IMR-90 (cell line): ENCODE data around the gene TOMM40L. TPM values are rescaled to one million over a fixed set of nuclear protein-coding genes. Genes with fewer than 3 reads are reported as not detected.

Experiments
- ATAC-seq: fragments of 200-7000 bp; cut with Tn5 transposase; 2 replicates; pipeline ENCODE4 v1.9.1; 2020; ENCODE audit warnings: low read depth, mild to moderate bottlenecking, moderate library complexity
- BruUV-seq: library from RNA; stranded (reverse); fragments of 400-500 nt; replicated peaks from 2 replicates; lab custom pipeline; 2021; lab: Mats Ljungman, UMichigan
- CTCF ChIA-PET: fragments of 300-600 bp; formaldehyde crosslinking; extraction: SDS; loops from one replicate; lab custom pipeline; 2021; ENCODE audit warnings: antibody characterized with exemption; lab: Yijun Ruan, JAX
- POLR2A ChIA-PET: fragments of 300-600 bp; sonication (Branson Sonifier 250); formaldehyde crosslinking; loops from one replicate; lab custom pipeline; 2022; ENCODE audit warnings: antibody characterized with exemption; ENCODE audit not compliant: unreplicated experiment; lab: Charles Lee
- DNase-seq: peaks from one replicate; pipeline ENCODE4 v3.0.0; 2013
- H2AFZ ChIP-seq: replicated peaks from 2 replicates; pipeline ENCODE3; 2013; ENCODE audit warnings: low read length, mild to moderate bottlenecking; ENCODE audit not compliant: poor library complexity
- H2AK5ac ChIP-seq: 2 replicates; pipeline ENCODE4 v1.6.1; 2013; ENCODE audit warnings: low read depth, low read length, inconsistent platforms
- H2AK9ac ChIP-seq: replicated peaks from 2 replicates; pipeline ENCODE3; 2013; ENCODE audit warnings: mild to moderate bottlenecking, low read depth, low read length, moderate library complexity; ENCODE audit not compliant: poor library complexity
- H2BK120ac ChIP-seq: 2 replicates; pipeline ENCODE4 v1.6.1; 2013; ENCODE audit warnings: low read depth, low read length, inconsistent platforms
- H2BK15ac ChIP-seq: 3 replicates; pipeline ENCODE4 v1.6.1; 2013; ENCODE audit warnings: low read depth, low read length, inconsistent platforms
- H2BK20ac ChIP-seq: 2 replicates; pipeline ENCODE4 v1.6.1; 2013; ENCODE audit warnings: low read depth, mild to moderate bottlenecking, inconsistent platforms, low read length, moderate library complexity
- H2BK5ac ChIP-seq: 2 replicates; pipeline ENCODE4 v1.6.1; 2013; ENCODE audit warnings: mild to moderate bottlenecking, low read depth, low read length, inconsistent platforms; ENCODE audit not compliant: poor library complexity, severe bottlenecking
- H3K14ac ChIP-seq: replicated peaks from 2 replicates; pipeline ENCODE4 v1.6.1; 2013; ENCODE audit warnings: low read depth, low read length, inconsistent platforms
- H3K18ac ChIP-seq: 2 replicates; pipeline ENCODE4 v1.6.1; 2013; ENCODE audit warnings: low read depth, low read length, control low read depth
- H3K23ac ChIP-seq: 2 replicates; pipeline ENCODE4 v1.6.1; 2013; ENCODE audit warnings: low read depth, low read length, inconsistent platforms
- H3K27ac ChIP-seq: 2 replicates; pipeline ENCODE4 v1.5.1; 2013; ENCODE audit warnings: mild to moderate bottlenecking, control low read depth, low read length; ENCODE audit not compliant: insufficient read depth
- H3K27me3 ChIP-seq: 2 replicates; pipeline ENCODE4 v1.6.1; 2013; ENCODE audit warnings: low read length; ENCODE audit not compliant: control insufficient read depth, insufficient read depth
- H3K36me3 ChIP-seq: 2 replicates; pipeline ENCODE4 v1.6.1; 2013; ENCODE audit warnings: low read length, mixed read lengths; ENCODE audit not compliant: control insufficient read depth, insufficient read depth
- H3K4ac ChIP-seq: 2 replicates; pipeline ENCODE4 v1.6.1; 2013; ENCODE audit warnings: low read depth, low read length, inconsistent platforms
- H3K4me1 ChIP-seq: 2 replicates; pipeline ENCODE4 v1.6.1; 2013; ENCODE audit warnings: low read length, mixed read lengths; ENCODE audit not compliant: control insufficient read depth, insufficient read depth
- H3K4me2 ChIP-seq: 2 replicates; pipeline ENCODE4 v1.6.1; 2013; ENCODE audit warnings: low read depth, mild to moderate bottlenecking, control low read depth, low read length, moderate library complexity
- H3K4me3 ChIP-seq: 2 replicates; pipeline ENCODE4 v1.5.1; 2013; ENCODE audit warnings: low read depth, mild to moderate bottlenecking, control low read depth, low read length, moderate library complexity; ENCODE audit not compliant: insufficient read depth
- H3K56ac ChIP-seq: 2 replicates; pipeline ENCODE4 v1.6.1; 2013; ENCODE audit warnings: low read length, inconsistent platforms; ENCODE audit not compliant: insufficient read depth; ENCODE audit errors: extremely low read depth
- H3K79me1 ChIP-seq, 2 experiments: 2 replicates each; pipeline ENCODE4 v1.6.1; 2013; ENCODE audit warnings: low read length in 2 of 2, inconsistent platforms in 1 of 2, low read depth in 1 of 2
- H3K9ac ChIP-seq: 2 replicates; pipeline ENCODE4 v1.6.1; 2013; ENCODE audit warnings: low read depth, low read length, control low read depth
- H3K9me1 ChIP-seq: 2 replicates; pipeline ENCODE4 v1.6.1; 2013; ENCODE audit warnings: low read length, inconsistent platforms; ENCODE audit not compliant: insufficient read depth
- H3K9me3 ChIP-seq: 2 replicates; pipeline ENCODE4 v1.6.1; 2013; ENCODE audit warnings: low read length; ENCODE audit not compliant: control insufficient read depth, insufficient read depth
- H4K20me1 ChIP-seq: 2 replicates; pipeline ENCODE4 v1.6.1; 2013; ENCODE audit warnings: low read length, inconsistent platforms; ENCODE audit not compliant: insufficient read depth
- H4K5ac ChIP-seq: 2 replicates; pipeline ENCODE4 v1.6.1; 2013; ENCODE audit warnings: mild to moderate bottlenecking, low read depth, low read length, control low read depth
- H4K8ac ChIP-seq, 2 experiments: 2 replicates each; pipeline ENCODE4 v1.6.1; 2013; ENCODE audit warnings: low read depth in 2 of 2, low read length in 2 of 2, control low read depth in 1 of 2, inconsistent platforms in 1 of 2
- H4K91ac ChIP-seq: 2 replicates; pipeline ENCODE4 v1.6.1; 2013; ENCODE audit warnings: low read depth, low read length, inconsistent platforms; ENCODE audit not compliant: insufficient read depth
- CHD1 ChIP-seq: IDR thresholded peaks from 2 replicates; pipeline ENCODE4 v1.6.1; 2012; ENCODE audit warnings: low read depth, low read length, improper control_type of control experiment
- CTCF ChIP-seq: conservative IDR thresholded peaks from 2 replicates; pipeline ENCODE4 v1.5.1; 2012; ENCODE audit warnings: mild to moderate bottlenecking, low read depth, low read length, improper control_type of control experiment
- MAFK ChIP-seq: IDR thresholded peaks from 2 replicates; pipeline ENCODE4 v1.6.1; 2012; ENCODE audit warnings: low read depth, low read length, improper control_type of control experiment
- MAZ ChIP-seq: IDR thresholded peaks from 2 replicates; pipeline ENCODE4 v1.6.1; 2012; ENCODE audit warnings: low read depth, mild to moderate bottlenecking, low read length, improper control_type of control experiment, moderate library complexity, borderline replicate concordance
- RAD21 ChIP-seq: IDR thresholded peaks from 2 replicates; pipeline ENCODE4 v1.6.1; 2012; ENCODE audit warnings: low read length, improper control_type of control experiment
- RCOR1 ChIP-seq: IDR thresholded peaks from 2 replicates; pipeline ENCODE4 v1.6.1; 2012; ENCODE audit warnings: mild to moderate bottlenecking, low read length, improper control_type of control experiment; ENCODE audit not compliant: insufficient replicate concordance
- WGBS, 2 experiments: methylation state at CpG; one replicate each; pipeline versions ENCODE4 v1.1.5 to v1.1.7; 2013; ENCODE audit warnings: missing lambda C conversion rate in 2 of 2; ENCODE audit not compliant: insufficient read length in 1 of 2; ENCODE audit errors: extremely low coverage in 2 of 2; 5-methylcytosine and 5-hydroxymethylcytosine counted together
- dilution Hi-C: fragments of 300-500 bp; cut with HindIII; formaldehyde crosslinking; loops from one replicate; pipeline ENCODE4 v1.14.3; 2018; ENCODE audit warnings: low sequenced_read_pairs; ENCODE audit not compliant: unreplicated experiment
- in situ Hi-C: fragments of 300-500 bp; cut with MboI; formaldehyde crosslinking; loops from 3 replicates; pipeline ENCODE4 v1.14.3; 2019; ENCODE audit warnings: low sequenced_read_pairs, inconsistent platforms, mixed read lengths
- intact Hi-C: fragments of 100-400 bp; cut with micrococcal nuclease; formaldehyde crosslinking; loops from 2 replicates; pipeline ENCODE4 v1.10.0; 2022
- polyA plus RNA-seq, 3 experiments: library from polyadenylated mRNA; depleted of rRNA; stranded (reverse); fragments of >200 nt; gene quantifications; 2 replicates each; pipeline ENCODE4 v1.2.3, GENCODE V29; 2012; ENCODE audit warnings: low replicate concordance in 1 of 3
- total RNA-seq: library from RNA; depleted of rRNA; stranded (reverse); fragments of >200 nt; gene quantifications from 2 replicates; pipeline ENCODE4 v1.2.3, GENCODE V29; 2012
- TF ChIP-seq, protein P1 (sequence below): fragments of 150-350 bp; IDR thresholded peaks from 2 replicates; pipeline ENCODE4 v1.6.1; 2017; ENCODE audit warnings: mild to moderate bottlenecking, antibody characterized with exemption, low read length, low read depth

The TOMM40L gene
- total and polyA plus RNA-seq, 2 of the 4 experiments (the other 2 are of a cell fraction): 7.7 to 12.5 TPM

- Histone ChIP-seq H3K4me1 (no peaks in the 10 kb centered on the region), H3K14ac (no peak overlapping the region), H4K8ac (no peak overlapping the region), H3K4me2 (no peak overlapping the region), H4K20me1 (no peaks in the 10 kb centered on the region), H3K4ac (no peak overlapping the region), H2BK120ac (no peak overlapping the region), H3K36me3 (no peaks in the 10 kb centered on the region), H4K5ac (no peak overlapping the region), H3K27ac (no peak overlapping the region), H2AK9ac (no peak overlapping the region), H2BK5ac (no peak overlapping the region), H3K4me3 (no peak overlapping the region), H3K9me1 (no peaks in the 10 kb centered on the region), H3K79me1 (no peaks in the 10 kb centered on the region), H3K56ac (no peak overlapping the region), H3K9me3 (peaks cover 11% of the 10 kb centered on the region), H3K9ac (no peak overlapping the region), H2BK15ac (no peak overlapping the region), H3K23ac (no peak overlapping the region), H3K27me3 (peaks cover 36% of the 10 kb centered on the region), H4K91ac (no peak overlapping the region), H2BK20ac (no peak overlapping the region), H3K18ac (no peak overlapping the region), H2AFZ (no peak overlapping the region), H2AK5ac (no peak overlapping the region)
- ChIA-PET POLR2A (no interaction called here), CTCF (no interaction called here)
- TF ChIP-seq MAZ (no peak), RAD21 (no peak), MAFK (no peak), RCOR1 (no peak), CHD1 (no peak), CTCF (no peak)
- TF ChIP-seq, protein P1, sequence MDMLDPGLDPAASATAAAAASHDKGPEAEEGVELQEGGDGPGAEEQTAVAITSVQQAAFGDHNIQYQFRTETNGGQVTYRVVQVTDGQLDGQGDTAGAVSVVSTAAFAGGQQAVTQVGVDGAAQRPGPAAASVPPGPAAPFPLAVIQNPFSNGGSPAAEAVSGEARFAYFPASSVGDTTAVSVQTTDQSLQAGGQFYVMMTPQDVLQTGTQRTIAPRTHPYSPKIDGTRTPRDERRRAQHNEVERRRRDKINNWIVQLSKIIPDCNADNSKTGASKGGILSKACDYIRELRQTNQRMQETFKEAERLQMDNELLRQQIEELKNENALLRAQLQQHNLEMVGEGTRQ: no peak
- DNase-seq: no peak
- ATAC-seq: no peak
- no TSS peak for BruUV-seq
- no CpG with 5 or more reads among the region's 1 CpG for WGBS, 2 experiments
- intact Hi-C loops (no loop called here), dilution Hi-C loops (no loop called here), in situ Hi-C loops (no loop called here)
These were observed 33.9 kb downstream of the TOMM40L start for GRCh38 chr1:161259765-161260164.
